Activated CD4-positive, alpha-beta memory T cell treated with anti-CD3 and anti-CD28 coated beads, Interleukin-2, amount 10 ng/mL, durations not matched to agents 7 days and 5 days (primary cell): ENCODE results near the gene ARID1B. TPM values are rescaled to one million over a fixed set of nuclear protein-coding genes. Genes with fewer than 3 reads are reported as not detected.
"Not testable (repeated sequence)": the region's sequence is repeated elsewhere in the genome, so short reads cannot be mapped to it uniquely, and the experiment has no call there.

Experiments
- CTCF ChIA-PET: fragments of 350-600 bp; sonication (Branson Sonifier 250); formaldehyde crosslinking; loops from one replicate; lab custom pipeline; 2021; ENCODE audit warnings: antibody characterized with exemption, inconsistent platforms; lab: Charles Lee
- POLR2A ChIA-PET: fragments of 350-600 bp; sonication (Branson Sonifier 250); formaldehyde crosslinking; loops from one replicate; lab custom pipeline; 2021; ENCODE audit warnings: antibody characterized with exemption; lab: Charles Lee
- DNase-seq: peaks from one replicate; pipeline ENCODE4 v3.0.0-alpha.2; 2020
- H3K27ac Mint-ChIP-seq: one replicate; pipeline ENCODE4 v1.8.0; 2021; ENCODE audit warnings: mild to moderate bottlenecking, mixed read lengths
- H3K27me3 Mint-ChIP-seq: one replicate; pipeline ENCODE4 v1.8.0; 2021; ENCODE audit warnings: mixed read lengths
- H3K36me3 Mint-ChIP-seq: one replicate; pipeline ENCODE4 v1.8.0; 2021; ENCODE audit warnings: low read depth, mixed read lengths
- H3K4me1 Mint-ChIP-seq: one replicate; pipeline ENCODE4 v1.8.0; 2021; ENCODE audit warnings: mixed read lengths
- H3K4me3 Mint-ChIP-seq: one replicate; pipeline ENCODE4 v1.8.0; 2021; ENCODE audit warnings: mild to moderate bottlenecking, mixed read lengths
- H3K9me3 Mint-ChIP-seq: one replicate; pipeline ENCODE4 v1.8.0; 2021; ENCODE audit warnings: mixed read lengths
- total RNA-seq, 2 experiments: library from RNA; stranded (reverse); gene quantifications; one replicate each; pipeline ENCODE4 v1.2.3, GENCODE V29; 2021

ARID1B gene
- total RNA-seq, 2 experiments from 2014 or later: 63.4 to 65.5 TPM

GRCh38 chr6:157145656-157146285 lies 368.6 kb downstream of the ARID1B start:
- Mint-ChIP-seq H3K27me3 (no peaks in the 10 kb centered on the region), H3K27ac (no peak overlapping the region), H3K4me3 (no peak overlapping the region), H3K9me3 (no peaks in the 10 kb centered on the region), H3K4me1 (peaks cover 17% of the 10 kb centered on the region), H3K36me3 (peaks cover 9% of the 10 kb centered on the region)
- ChIA-PET CTCF (interaction anchor here (1.2 to 1.6 kb wide), 2 partner anchors 8 to 19 kb away, joined by 3 to 4 read pairs; no protein-coding TSS in a partner anchor), POLR2A (interaction anchor here (1.4 kb wide), 1 partner anchor 10 kb away, joined by 3 read pairs; no protein-coding TSS in a partner anchor)
- DNase-seq: no peak

GRCh38 chr6:157147054-157148026 lies 370.2 kb downstream of the ARID1B start:
- H3K36me3 Mint-ChIP-seq: peaks cover 17% of the 10 kb centered on the region
- POLR2A ChIA-PET: interaction anchor here (1.4 kb wide), 1 partner anchor 12 kb away, joined by 3 read pairs; no protein-coding TSS in a partner anchor
- CTCF ChIA-PET, H3K27me3 Mint-ChIP-seq, H3K27ac Mint-ChIP-seq, H3K9me3 Mint-ChIP-seq, DNase-seq, H3K4me3 Mint-ChIP-seq: not testable (repeated sequence)
- peaks cover 29% of the 10 kb centered on the region for H3K4me1 Mint-ChIP-seq

- no peak for DNase-seq
- no peaks in the 10 kb centered on the region for H3K9me3 Mint-ChIP-seq
- H3K36me3 Mint-ChIP-seq: peaks cover 20% of the 10 kb centered on the region
- H3K4me3 Mint-ChIP-seq: no peak overlapping the region
- no peaks in the 10 kb centered on the region for H3K27me3 Mint-ChIP-seq
- ChIA-PET CTCF (no interaction called here), POLR2A (no interaction called here)
- no peak overlapping the region for H3K27ac Mint-ChIP-seq
- H3K4me1 Mint-ChIP-seq: peaks cover 23% of the 10 kb centered on the region
Observed at GRCh38 chr6:157148391-157149323, 371.5 kb downstream of the ARID1B start.

- POLR2A ChIA-PET: no interaction called here
- Mint-ChIP-seq H3K27ac (no peak overlapping the region), H3K9me3 (no peaks in the 10 kb centered on the region), H3K36me3 (peaks cover 20% of the 10 kb centered on the region), H3K4me3 (no peak overlapping the region), H3K4me1 (peaks cover 23% of the 10 kb centered on the region), H3K27me3 (no peaks in the 10 kb centered on the region)
- CTCF ChIA-PET: interaction anchor here (1.2 kb wide), 1 partner anchor 9 kb away, joined by 3 read pairs; no protein-coding TSS in a partner anchor
- DNase-seq: no peak
Observed at GRCh38 chr6:157150076-157150475, 372.9 kb downstream of the ARID1B start.

GRCh38 chr6:157151029-157151428 lies 373.9 kb downstream of the ARID1B start:
- CTCF ChIA-PET: no interaction called here
- Mint-ChIP-seq H3K9me3 (no peaks in the 10 kb centered on the region), H3K4me1 (peaks cover 23% of the 10 kb centered on the region), H3K27ac (no peak overlapping the region), H3K36me3 (peaks cover 20% of the 10 kb centered on the region), H3K27me3 (no peaks in the 10 kb centered on the region), H3K4me3 (no peak overlapping the region)
- DNase-seq: no peak
- POLR2A ChIA-PET: no interaction called here

DNA sequence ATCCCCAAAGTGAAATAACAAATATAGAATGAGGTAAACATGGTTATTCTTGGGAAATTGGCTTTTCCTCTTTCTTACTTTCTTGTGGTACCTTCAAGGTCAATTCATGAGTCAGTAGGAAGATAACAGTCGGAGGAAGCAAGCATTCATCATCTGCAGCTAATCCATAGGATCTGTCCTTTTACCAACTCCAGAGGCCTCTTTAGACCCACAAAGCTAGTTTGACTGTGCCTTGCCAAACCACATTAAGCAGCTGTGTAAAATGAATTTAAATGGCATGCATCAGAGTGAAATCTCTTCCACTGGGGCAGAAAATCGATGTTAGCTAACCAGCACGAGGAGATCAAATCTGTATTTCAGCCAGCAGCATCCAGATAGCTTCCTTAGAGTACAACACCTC lies 374.8 kb downstream of the ARID1B start:
- no peak overlapping the region for H3K27ac Mint-ChIP-seq
- ChIA-PET CTCF (interaction anchor here (1.4 kb wide), 1 partner anchor 32 kb away, joined by 4 read pairs; no protein-coding TSS in a partner anchor), POLR2A (no interaction called here)
- no peak for DNase-seq
- H3K27me3 Mint-ChIP-seq: no peaks in the 10 kb centered on the region
- no peak overlapping the region for H3K4me3 Mint-ChIP-seq
- H3K36me3 Mint-ChIP-seq: peaks cover 22% of the 10 kb centered on the region
- H3K4me1 Mint-ChIP-seq: peaks cover 20% of the 10 kb centered on the region
- H3K9me3 Mint-ChIP-seq: no peaks in the 10 kb centered on the region

- POLR2A ChIA-PET: interaction anchor here (0.9 kb wide), 1 partner anchor 132 kb away, joined by 4 read pairs; no protein-coding TSS in a partner anchor
- CTCF ChIA-PET: interaction anchor here (1.4 kb wide), 1 partner anchor 32 kb away, joined by 4 read pairs; no protein-coding TSS in a partner anchor
Observed at GRCh38 chr6:157152556-157152955, 375.4 kb downstream of the ARID1B start.

GRCh38 chr6:157155804-157156203 lies 378.6 kb downstream of the ARID1B start:
- Mint-ChIP-seq H3K9me3 (no peaks in the 10 kb centered on the region), H3K27ac (no peak overlapping the region), H3K27me3 (no peaks in the 10 kb centered on the region), H3K36me3 (peaks cover 18% of the 10 kb centered on the region), H3K4me1 (peaks cover 19% of the 10 kb centered on the region), H3K4me3 (no peak overlapping the region)
- ChIA-PET CTCF (interaction anchor here (0.7 kb wide), 1 partner anchor 370 kb away, joined by 4 read pairs; no protein-coding TSS in a partner anchor), POLR2A (no interaction called here)
- no peak for DNase-seq

More at GRCh38 chr6:157152556-157152955, 375.4 kb downstream of the ARID1B start:
- no peak for DNase-seq
- Mint-ChIP-seq H3K27ac (no peak overlapping the region), H3K9me3 (no peaks in the 10 kb centered on the region), H3K36me3 (peaks cover 25% of the 10 kb centered on the region), H3K4me1 (peaks cover 20% of the 10 kb centered on the region), H3K27me3 (no peaks in the 10 kb centered on the region), H3K4me3 (no peak overlapping the region)

- Mint-ChIP-seq H3K36me3 (peaks cover 9% of the 10 kb centered on the region), H3K9me3 (no peaks in the 10 kb centered on the region), H3K27ac (no peak overlapping the region), H3K4me1 (peaks cover 7% of the 10 kb centered on the region), H3K27me3 (no peaks in the 10 kb centered on the region), H3K4me3 (no peak overlapping the region)
- DNase-seq: no peak
- POLR2A ChIA-PET: no interaction called here
- CTCF ChIA-PET: no interaction called here
Observed at GRCh38 chr6:157157258-157157657, 380.1 kb downstream of the ARID1B start.

- H3K4me1 Mint-ChIP-seq: peaks cover 3% of the 10 kb centered on the region
- POLR2A ChIA-PET: no interaction called here
- no peak overlapping the region for H3K27ac Mint-ChIP-seq
- H3K27me3 Mint-ChIP-seq: no peaks in the 10 kb centered on the region
- CTCF ChIA-PET: no interaction called here
- no peak overlapping the region for H3K4me3 Mint-ChIP-seq
- H3K9me3 Mint-ChIP-seq: no peaks in the 10 kb centered on the region
- H3K36me3 Mint-ChIP-seq: peaks cover 5% of the 10 kb centered on the region
- DNase-seq: no peak
Observed at GRCh38 chr6:157158456-157158855, 381.3 kb downstream of the ARID1B start.

GRCh38 chr6:157158897-157159296 lies 381.7 kb downstream of the ARID1B start:
- ChIA-PET POLR2A (no interaction called here), CTCF (no interaction called here)
- H3K36me3 Mint-ChIP-seq: peaks cover 5% of the 10 kb centered on the region
- no peak for DNase-seq
- H3K27ac Mint-ChIP-seq: no peak overlapping the region
- peaks cover 3% of the 10 kb centered on the region for H3K4me1 Mint-ChIP-seq
- H3K4me3 Mint-ChIP-seq: no peak overlapping the region
- H3K9me3 Mint-ChIP-seq: no peaks in the 10 kb centered on the region
- no peaks in the 10 kb centered on the region for H3K27me3 Mint-ChIP-seq

GRCh38 chr6:157159348-157159747 lies 382.2 kb downstream of the ARID1B start:
- Mint-ChIP-seq H3K4me1 (peaks cover 3% of the 10 kb centered on the region), H3K27ac (no peak overlapping the region), H3K9me3 (no peaks in the 10 kb centered on the region), H3K27me3 (no peaks in the 10 kb centered on the region), H3K36me3 (peaks cover 5% of the 10 kb centered on the region), H3K4me3 (no peak overlapping the region)
- ChIA-PET CTCF (interaction anchor here (0.9 kb wide), 1 partner anchor 10 kb away, joined by 3 read pairs; no protein-coding TSS in a partner anchor), POLR2A (interaction anchor here (0.8 kb wide), 1 partner anchor 105 kb away, joined by 3 read pairs; no protein-coding TSS in a partner anchor)
- no peak for DNase-seq
